ENCODE measurements around the gene JHY.
"Not testable (repeated sequence)": the region's sequence is repeated elsewhere in the genome, so short reads cannot be mapped to it uniquely, and the experiment has no call there.

Gene JHY

GRCh38 chr11:122882189-122882856 is at the start of gene JHY:
JHY (plus strand) TSS chr11:122882759; CDS start chr11:122885850, 3,091 bp downstream.
- peak; percentile 55 for DNase-seq (ENCODE audit: low read depth)

GRCh38 chr11:122833846-122834464 is 48.6 kb upstream of the JHY start:
- DNase-seq (ENCODE audit: low read depth), result no peak

GRCh38 chr11:122836916-122837315 is 45.6 kb upstream of the JHY start:
- DNase-seq (ENCODE audit: low read depth), result no peak

GRCh38 chr11:122837528-122838346 is 44.8 kb upstream of the JHY start:
- DNase-seq (ENCODE audit: low read depth), result no peak

- DNase-seq (ENCODE audit: low read depth), result no peak
Observed at GRCh38 chr11:122843281-122844141, 39.0 kb upstream of the JHY start.

GRCh38 chr11:122847466-122847865 is 35.1 kb upstream of the JHY start:
- DNase-seq (ENCODE audit: low read depth), result no peak

GRCh38 chr11:122848186-122848585 is 34.4 kb upstream of the JHY start:
- no peak for DNase-seq (ENCODE audit: low read depth)

GRCh38 chr11:122850076-122850631 is 32.4 kb upstream of the JHY start:
- peak; percentile 82 for DNase-seq (ENCODE audit: low read depth)

- no peak for DNase-seq (ENCODE audit: low read depth)
Observed at GRCh38 chr11:122851366-122851966, 31.1 kb upstream of the JHY start.

- peak; percentile 61 for DNase-seq (ENCODE audit: low read depth)
Observed at GRCh38 chr11:122852074-122852795, 30.3 kb upstream of the JHY start.

GRCh38 chr11:122852796-122853160 is 29.8 kb upstream of the JHY start:
- DNase-seq (ENCODE audit: low read depth), result no peak

- DNase-seq (ENCODE audit: low read depth), result no peak
Observed at GRCh38 chr11:122853261-122853660, 29.3 kb upstream of the JHY start.

- peak; percentile 85 for DNase-seq (ENCODE audit: low read depth)
Observed at GRCh38 chr11:122853971-122854446, 28.6 kb upstream of the JHY start.

GRCh38 chr11:122861631-122862030 is 20.9 kb upstream of the JHY start:
- DNase-seq (ENCODE audit: low read depth), result peak; percentile 33

GRCh38 chr11:122862091-122862490 is 20.5 kb upstream of the JHY start:
- no peak for DNase-seq (ENCODE audit: low read depth)

- DNase-seq (ENCODE audit: low read depth), result not testable (repeated sequence)
Observed at GRCh38 chr11:122863154-122863553, 19.4 kb upstream of the JHY start.

GRCh38 chr11:122863704-122864326 is 18.7 kb upstream of the JHY start:
- DNase-seq (ENCODE audit: low read depth), result peak; percentile 73

- DNase-seq (ENCODE audit: low read depth), result no peak
Observed at GRCh38 chr11:122864386-122865115, 18.0 kb upstream of the JHY start.

- no peak for DNase-seq (ENCODE audit: low read depth)
Observed at GRCh38 chr11:122869622-122870021, 12.9 kb upstream of the JHY start.
